Measurements from ENCODE around the gene SAMD13. TPM values are rescaled to one million over a fixed set of nuclear protein-coding genes. Genes with fewer than 3 reads are reported as not detected.

SAMD13 gene
- total and polyA plus RNA-seq, 2 donors (not counting 3 experiments of a cell fraction or from before 2014, with no cell fraction given), result 1.2 to 4.8 TPM

- H3K4me3 ChIP-seq (replicated peaks in 1 of 3; ENCODE audit: insufficient read depth in 1 of 3, low read depth in 1 of 3, low read length in 3 of 3), result no peak overlapping the region
- ChIA-PET POLR2A (no interaction called here), CTCF (no interaction called here)
- H3K27me3 ChIP-seq (ENCODE audit: control insufficient read depth in 2 of 2, insufficient read depth in 2 of 2, low read length in 2 of 2), result no peaks in the 10 kb centered on the region
- no peaks in the 10 kb centered on the region for H3K36me3 ChIP-seq (ENCODE audit: control insufficient read depth in 2 of 2, extremely low read depth in 1 of 2, insufficient read depth in 2 of 2, low read length in 2 of 2)
- DNase-seq (ENCODE audit: low read depth, low spot score), result no peak
- no peaks in the 10 kb centered on the region for H3K79me2 ChIP-seq (ENCODE audit: control insufficient read depth, insufficient read depth, low read length)
- FAIRE-seq, result no peak
- H4K20me1 ChIP-seq (replicated peaks; ENCODE audit: control insufficient read depth, extremely low read depth, insufficient read depth, low read length), result no peaks in the 10 kb centered on the region
- H3K4me1 ChIP-seq (ENCODE audit: control insufficient read depth, extremely low read depth, insufficient read depth, low read length), result no peaks in the 10 kb centered on the region
- no peak overlapping the region for H2AFZ ChIP-seq (ENCODE audit: low read depth, low read length)
- TF ChIP-seq MYC (IDR thresholded peaks at IDR 0.05; ENCODE audit: low read depth, low read length), result no peak
- no peak for TF ChIP-seq JUN (IDR thresholded peaks at IDR 0.05; ENCODE audit: borderline replicate concordance, insufficient read depth, insufficient read length, low read depth)
- TF ChIP-seq POLR2AphosphoS5 (IDR thresholded peaks at IDR 0.05; ENCODE audit: insufficient read depth, low read depth, low read length), result no peak
- TF ChIP-seq EZH2 (IDR thresholded peaks at IDR 0.05; ENCODE audit: borderline replicate concordance, low read depth, low read length, severe bottlenecking), result no peak
- TF ChIP-seq FOS (IDR thresholded peaks at IDR 0.05; ENCODE audit: borderline replicate concordance, insufficient read depth, low read length), result no peak
- TF ChIP-seq POLR2A (IDR thresholded peaks at IDR 0.05; ENCODE audit: low read depth, low read length), result no peak
- no peak for TF ChIP-seq CTCF (IDR thresholded peaks at IDR 0.05; ENCODE audit: extremely low read depth in 1 of 2, insufficient read depth in 1 of 2, low read depth in 1 of 2, low read length in 2 of 2)
- no peak for TF ChIP-seq GATA2 (IDR thresholded peaks at IDR 0.05; ENCODE audit: insufficient read depth, insufficient read length, low read depth, low read length)
- TF ChIP-seq MAX (IDR thresholded peaks at IDR 0.05; ENCODE audit: insufficient read depth, insufficient read length), result no peak
- no peak overlapping the region for H3K4me2 ChIP-seq (ENCODE audit: insufficient read depth, low read length)
- no peaks in the 10 kb centered on the region for H3K9me1 ChIP-seq (replicated peaks; ENCODE audit: control insufficient read depth, extremely low read depth, insufficient read depth, low read length)
- dilution Hi-C loops (cut with MboI; ENCODE audit: extremely low pct_ligation_motif_present, low sequenced_read_pairs), result no loop called here
- no peak overlapping the region for H3K27ac ChIP-seq (ENCODE audit: insufficient read depth, low read depth, low read length)
- no peak overlapping the region for H3K9ac ChIP-seq (replicated peaks; ENCODE audit: extremely low read depth, insufficient read depth, low read length)
- H3K9me3 ChIP-seq (replicated peaks; ENCODE audit: control insufficient read depth, insufficient read depth, low read length), result no peaks in the 10 kb centered on the region
- intact Hi-C loops (cut with micrococcal nuclease), result no loop called here
- no TSS peak for BruUV-seq (replicated peaks)
Measured at GRCh38 chr1:84259376-84259775, 42.1 kb upstream of the SAMD13 start.

All from endothelial cell of umbilical vein (primary cell).